ENCODE data around the gene FOSL1.

DNA sequence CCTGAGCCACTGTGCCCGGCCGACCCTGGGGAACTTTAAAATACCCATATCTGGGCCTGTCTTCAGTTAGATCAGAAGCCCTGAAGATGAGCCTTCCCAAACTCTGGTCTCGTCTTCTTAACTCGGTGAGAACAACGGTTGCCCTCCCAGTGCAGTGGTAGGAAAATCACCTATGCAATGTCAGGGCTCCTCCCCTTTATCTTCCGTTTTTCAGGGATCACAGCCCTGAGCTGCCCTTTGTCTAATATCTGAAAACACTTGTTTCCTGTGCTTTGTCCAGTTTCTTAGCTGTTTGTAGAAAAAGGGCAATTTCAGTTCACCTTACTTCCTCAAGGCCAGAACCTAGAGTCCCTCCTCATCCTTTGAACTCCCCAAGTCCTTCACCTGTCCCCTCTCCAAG, 28.5 kb upstream of the FOSL1 start:
- TF ChIP-seq POLR2A (IDR thresholded peaks at IDR 0.05) (no peak), EP300 (IDR thresholded peaks at IDR 0.05) (no peak)
- TF ChIP-seq, protein P1, sequence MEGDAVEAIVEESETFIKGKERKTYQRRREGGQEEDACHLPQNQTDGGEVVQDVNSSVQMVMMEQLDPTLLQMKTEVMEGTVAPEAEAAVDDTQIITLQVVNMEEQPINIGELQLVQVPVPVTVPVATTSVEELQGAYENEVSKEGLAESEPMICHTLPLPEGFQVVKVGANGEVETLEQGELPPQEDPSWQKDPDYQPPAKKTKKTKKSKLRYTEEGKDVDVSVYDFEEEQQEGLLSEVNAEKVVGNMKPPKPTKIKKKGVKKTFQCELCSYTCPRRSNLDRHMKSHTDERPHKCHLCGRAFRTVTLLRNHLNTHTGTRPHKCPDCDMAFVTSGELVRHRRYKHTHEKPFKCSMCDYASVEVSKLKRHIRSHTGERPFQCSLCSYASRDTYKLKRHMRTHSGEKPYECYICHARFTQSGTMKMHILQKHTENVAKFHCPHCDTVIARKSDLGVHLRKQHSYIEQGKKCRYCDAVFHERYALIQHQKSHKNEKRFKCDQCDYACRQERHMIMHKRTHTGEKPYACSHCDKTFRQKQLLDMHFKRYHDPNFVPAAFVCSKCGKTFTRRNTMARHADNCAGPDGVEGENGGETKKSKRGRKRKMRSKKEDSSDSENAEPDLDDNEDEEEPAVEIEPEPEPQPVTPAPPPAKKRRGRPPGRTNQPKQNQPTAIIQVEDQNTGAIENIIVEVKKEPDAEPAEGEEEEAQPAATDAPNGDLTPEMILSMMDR (IDR thresholded peaks at IDR 0.05): no peak

Data from tibial nerve (tissue), 4 donors.